Measurements from ENCODE around the gene FSTL5. TPM values are rescaled to one million over a fixed set of nuclear protein-coding genes. Genes with fewer than 3 reads are reported as not detected.
A peak's percentile ranks its signal among the peaks of the same experiment; 100 is the strongest.

FSTL5 gene
- polyA plus RNA-seq, 1 donor, result 2.6 TPM

DNA sequence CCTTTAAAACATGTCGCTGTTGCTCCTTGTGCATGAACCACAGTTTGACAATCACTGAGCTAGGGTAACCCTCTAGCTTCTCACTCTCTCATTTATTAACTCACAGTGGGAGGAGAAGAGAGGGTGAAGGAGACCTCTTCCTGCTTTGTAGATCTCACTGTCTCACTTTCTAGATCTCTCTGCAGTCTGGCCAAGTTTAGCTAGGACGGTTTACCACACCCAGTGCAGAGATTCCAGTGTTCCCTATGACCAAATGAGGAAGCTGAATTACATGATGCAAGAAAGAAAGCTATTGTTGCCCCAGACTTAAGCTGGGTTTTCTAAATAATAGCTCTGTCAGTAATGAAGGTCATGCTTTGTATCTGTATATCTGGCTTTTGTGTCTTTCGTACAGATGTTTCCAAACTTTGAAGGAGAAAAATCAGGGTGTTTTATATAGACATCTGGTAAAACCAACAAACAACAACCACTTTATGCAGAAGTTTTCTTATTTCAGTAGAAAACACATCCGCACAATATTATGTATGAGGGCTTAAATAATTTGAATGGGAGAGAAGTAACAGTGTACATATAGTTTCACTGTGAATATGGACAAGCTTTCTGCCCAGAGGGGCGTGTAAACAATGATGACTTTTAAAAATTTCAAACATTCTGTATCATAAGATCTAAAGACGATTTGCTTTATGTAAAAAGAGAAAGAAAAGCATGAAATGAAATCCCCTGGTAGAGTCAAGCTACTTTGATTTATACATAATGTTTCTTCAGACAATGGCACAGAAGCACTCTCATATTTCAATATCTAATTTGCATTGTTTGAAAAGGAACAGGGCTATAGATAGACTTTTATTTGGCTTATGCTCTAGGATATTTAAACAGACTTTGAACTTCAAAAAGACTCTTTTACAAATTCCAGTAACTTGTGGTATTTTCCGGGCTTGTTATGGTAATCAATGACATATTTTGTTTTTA lies 582.3 kb downstream of the FSTL5 start:
- no peak for DNase-seq (ENCODE audit: low read depth)

DNA sequence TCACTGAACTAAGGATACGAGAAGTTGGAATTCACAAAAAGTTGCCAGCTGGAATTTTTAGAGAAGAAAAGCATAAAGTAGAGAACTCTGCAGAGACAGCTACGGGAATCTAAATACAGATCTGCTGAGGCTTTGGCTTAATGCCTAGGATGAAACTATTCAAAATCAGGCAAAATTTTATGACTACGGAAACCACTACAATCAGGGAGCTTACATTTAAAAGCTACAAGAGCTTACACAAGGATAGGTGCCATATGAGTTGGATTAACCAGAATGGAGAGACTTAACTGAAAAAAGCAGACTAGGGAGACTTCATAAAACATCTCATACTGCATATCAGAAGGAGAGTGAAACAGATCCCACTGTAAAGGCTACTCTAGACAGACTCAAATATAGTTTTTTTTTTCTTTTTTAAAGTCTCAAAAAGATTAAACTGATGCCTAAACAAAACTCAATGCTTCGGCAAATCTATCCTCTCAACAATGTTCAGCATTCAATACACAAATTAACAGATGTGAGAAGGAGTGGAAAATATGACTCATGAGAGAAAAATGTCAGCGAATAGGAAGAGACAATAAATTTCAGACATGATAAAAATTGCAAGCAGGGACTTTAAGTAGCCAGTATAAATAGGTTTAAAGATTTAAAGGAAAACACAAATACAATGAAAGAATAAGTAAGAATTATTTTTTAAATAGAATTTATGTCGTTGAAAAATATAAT lies 586.1 kb downstream of the FSTL5 start:
- DNase-seq (ENCODE audit: low read depth), result peak; percentile 70

DNA sequence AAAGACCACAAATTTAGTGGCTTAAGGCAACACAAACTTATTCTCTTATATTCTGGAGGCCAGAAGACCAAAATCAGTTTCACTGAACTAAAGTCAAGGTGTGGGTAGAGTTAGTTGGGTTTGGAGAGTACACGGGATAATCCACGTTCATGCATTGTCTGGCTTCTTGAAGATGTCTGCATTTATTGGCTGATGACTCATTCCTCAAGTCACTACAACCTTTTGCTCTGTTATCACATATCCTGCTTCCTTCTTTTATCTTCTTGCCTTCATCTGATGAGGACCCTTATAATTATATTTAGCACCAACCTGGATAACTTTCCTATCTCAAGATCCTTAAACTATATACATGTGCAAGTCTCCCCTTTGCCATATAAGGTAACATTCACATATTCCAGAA lies 590.0 kb downstream of the FSTL5 start:
- no peak for DNase-seq (ENCODE audit: low read depth)

GRCh38 chr4:161564230-161564834 lies 599.5 kb downstream of the FSTL5 start:
- DNase-seq (ENCODE audit: low read depth), result no peak

- DNase-seq (ENCODE audit: low read depth), result no peak
Observed at GRCh38 chr4:161555689-161556660, 607.8 kb downstream of the FSTL5 start.

DNA sequence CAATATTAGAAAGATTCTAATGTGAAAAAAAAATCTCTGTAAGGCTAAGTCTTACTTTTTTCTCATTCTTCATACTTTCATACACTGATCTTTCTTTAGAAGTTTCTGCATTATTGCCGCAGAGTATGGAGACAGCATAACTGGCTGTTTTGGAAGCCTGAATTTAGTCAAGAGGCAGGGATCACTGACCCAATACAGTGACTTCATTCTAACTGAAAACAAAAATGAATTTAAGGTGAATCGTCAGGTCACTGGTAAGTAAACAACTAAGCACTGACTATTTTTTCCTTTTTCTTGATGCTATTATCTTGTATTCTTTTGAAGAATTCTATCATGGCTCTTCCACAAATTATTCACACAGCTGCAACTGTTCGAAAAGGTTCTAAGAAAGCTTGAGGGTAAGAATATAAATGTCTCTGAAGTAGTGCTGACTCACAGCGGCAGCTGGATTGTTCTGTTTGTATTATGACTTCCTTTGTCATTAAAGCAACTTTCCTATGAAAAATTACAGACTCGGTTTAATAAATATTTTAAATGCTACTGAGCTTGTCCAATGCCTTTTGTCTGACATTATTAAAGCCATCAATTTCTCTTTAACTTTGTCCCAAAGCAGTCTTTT lies 609.3 kb downstream of the FSTL5 start:
- no peak for DNase-seq (ENCODE audit: low read depth)

DNA sequence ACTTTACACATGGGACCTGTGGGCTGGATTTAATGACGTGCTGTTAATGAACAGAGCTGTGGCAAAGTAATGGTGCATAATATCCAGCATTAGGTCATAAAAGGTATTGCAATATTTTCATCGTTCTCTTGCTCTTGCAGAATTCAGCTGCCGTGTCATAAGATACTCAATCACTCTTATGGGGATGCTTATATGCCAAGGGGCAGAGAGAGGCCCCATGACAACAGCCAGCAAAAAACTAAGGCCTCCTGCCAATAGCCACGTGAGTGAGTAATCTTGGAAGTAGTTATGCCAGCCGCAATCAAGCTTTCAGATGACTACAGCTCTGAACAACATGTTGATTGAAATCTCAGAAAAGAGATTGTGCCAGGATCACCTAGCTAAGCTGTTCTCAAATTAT lies 616.9 kb downstream of the FSTL5 start:
- no peak for DNase-seq (ENCODE audit: low read depth)

DNA sequence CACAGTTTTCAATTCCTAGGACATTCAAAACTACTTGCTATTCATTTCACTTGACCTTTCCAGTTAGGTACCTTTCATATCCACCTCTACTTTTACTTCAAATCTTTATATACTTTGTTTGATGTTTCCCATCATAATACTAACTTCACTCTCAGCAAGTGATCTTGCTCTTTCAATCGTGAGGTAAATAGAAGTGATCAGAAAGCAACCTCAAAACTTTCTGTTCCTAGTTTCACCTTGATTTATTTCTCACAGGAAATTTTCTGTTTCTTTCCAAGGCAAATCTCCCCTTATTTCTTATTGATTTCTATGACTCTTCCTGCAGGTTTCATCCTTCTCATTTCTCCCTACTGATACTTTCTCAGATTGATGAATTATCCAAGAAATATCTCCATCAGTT lies 623.5 kb downstream of the FSTL5 start:
- no peak for DNase-seq (ENCODE audit: low read depth)

DNA sequence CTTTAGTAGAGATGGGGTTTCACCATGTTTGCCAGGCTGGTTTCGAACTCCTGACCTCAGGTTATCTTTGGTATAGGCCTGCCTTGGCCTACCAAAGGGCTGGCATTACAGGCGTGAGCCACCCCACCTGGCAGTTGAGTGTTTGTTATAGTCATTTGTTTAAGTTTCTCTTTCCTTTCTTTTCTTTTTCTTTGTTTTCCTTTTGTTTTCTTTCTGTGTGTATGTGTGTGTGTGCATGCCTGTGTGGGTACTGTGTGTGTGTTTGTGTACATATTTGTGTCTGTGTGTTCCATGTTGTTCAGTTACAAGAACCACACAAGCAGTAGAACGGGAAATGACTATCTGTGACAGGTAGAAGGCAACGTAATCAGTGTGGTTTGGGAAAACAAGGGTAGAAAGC lies 624.9 kb downstream of the FSTL5 start:
- DNase-seq (ENCODE audit: low read depth), result no peak

GRCh38 chr4:161530710-161531109 lies 633.1 kb downstream of the FSTL5 start:
- no peak for DNase-seq (ENCODE audit: low read depth)

- DNase-seq (ENCODE audit: low read depth), result no peak
Observed at GRCh38 chr4:161525121-161525520, 638.7 kb downstream of the FSTL5 start.

GRCh38 chr4:161522031-161522430 lies 641.8 kb downstream of the FSTL5 start:
- DNase-seq (ENCODE audit: low read depth), result peak; percentile 8

- DNase-seq (ENCODE audit: low read depth), result no peak
Observed at GRCh38 chr4:161519611-161520010, 644.2 kb downstream of the FSTL5 start.

DNA sequence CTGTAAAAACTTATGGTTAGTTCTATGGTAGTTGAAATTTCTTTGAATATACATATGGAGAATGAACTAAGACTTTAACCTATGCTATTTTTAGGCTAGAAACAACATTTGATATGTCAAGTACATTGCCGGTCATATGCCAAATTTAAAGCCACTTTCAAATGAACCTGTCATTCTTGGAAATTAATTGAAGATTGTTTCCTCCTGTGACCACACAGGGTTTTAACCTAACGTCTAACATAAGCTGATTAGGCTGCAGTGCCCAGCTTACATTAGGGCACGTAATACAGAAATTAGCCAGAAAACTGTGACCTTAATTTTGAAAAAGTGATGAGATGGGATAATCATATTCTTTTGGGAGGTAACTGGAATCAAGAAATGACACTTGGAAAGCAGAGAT lies 645.9 kb downstream of the FSTL5 start:
- DNase-seq (ENCODE audit: low read depth), result no peak

DNA sequence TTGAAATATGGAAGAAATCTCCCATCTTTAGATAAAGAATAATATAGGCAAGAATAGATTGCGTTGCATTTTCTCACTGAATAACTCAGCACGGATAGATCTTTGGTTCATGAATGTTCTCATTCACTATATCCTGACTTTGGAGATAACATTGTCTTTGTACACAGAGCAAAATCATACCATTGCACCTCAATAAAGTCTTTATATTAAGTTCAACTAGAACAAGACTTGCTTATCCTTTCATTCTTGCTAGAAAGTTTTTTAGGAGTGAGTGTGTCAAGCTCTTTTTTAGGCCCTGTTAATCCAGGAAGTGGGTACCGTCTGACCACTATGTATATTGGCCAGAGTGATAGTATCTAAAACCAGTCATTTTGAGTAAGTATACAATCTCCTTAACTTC lies 658.7 kb downstream of the FSTL5 start:
- no peak for DNase-seq (ENCODE audit: low read depth)

GRCh38 chr4:161498155-161498554 lies 665.6 kb downstream of the FSTL5 start:
- DNase-seq (ENCODE audit: low read depth), result no peak

GRCh38 chr4:161486461-161486860 lies 677.3 kb downstream of the FSTL5 start:
- DNase-seq (ENCODE audit: low read depth), result no peak

GRCh38 chr4:161466316-161466715 lies 697.5 kb downstream of the FSTL5 start:
- DNase-seq (ENCODE audit: low read depth), result no peak

DNA sequence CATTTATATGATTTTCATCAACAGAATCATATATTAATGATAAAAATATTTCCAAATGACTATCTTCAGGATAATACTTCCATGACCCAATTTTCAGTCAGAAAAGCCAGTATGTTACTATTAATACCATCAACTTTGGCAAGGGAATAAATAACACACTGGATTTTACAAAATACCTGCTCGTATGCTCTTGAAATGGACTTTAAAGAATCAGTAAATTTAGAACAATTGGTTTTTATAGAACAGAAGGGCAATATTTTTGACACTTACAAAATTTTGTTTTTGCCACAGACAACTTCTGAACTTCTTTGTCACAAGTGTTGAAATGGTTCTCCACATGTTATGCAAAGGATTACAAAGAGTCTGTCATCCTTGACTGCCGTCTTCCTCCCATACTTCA lies 700.4 kb downstream of the FSTL5 start:
- DNase-seq (ENCODE audit: low read depth), result no peak

DNA sequence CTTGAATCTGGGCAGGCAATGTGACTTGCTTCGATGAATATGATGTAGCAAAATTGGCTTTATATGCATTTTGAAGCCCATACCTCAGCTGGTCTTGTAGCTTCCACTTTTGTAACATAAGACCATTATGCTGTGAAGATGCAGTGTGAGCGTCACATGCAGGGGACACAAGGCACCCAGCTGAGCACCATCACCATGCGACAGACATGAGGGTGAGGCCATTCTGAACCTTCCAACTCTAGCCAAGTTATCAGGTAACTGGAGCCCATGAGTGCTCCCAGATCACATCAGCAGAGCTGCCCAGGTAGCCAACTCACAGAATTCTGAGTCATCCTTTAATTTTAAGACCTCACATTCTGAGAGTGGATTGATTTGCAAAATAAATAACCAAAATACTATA lies 705.9 kb downstream of the FSTL5 start:
- no peak for DNase-seq (ENCODE audit: low read depth)

- no peak for DNase-seq (ENCODE audit: low read depth)
Observed at GRCh38 chr4:161457311-161457710, 706.5 kb downstream of the FSTL5 start.

Measured in forelimb muscle (tissue), 1 donor.